Stimulated activated CD8-positive, alpha-beta memory T cell treated with anti-CD3 and anti-CD28 coated beads, Interleukin-15, amount 100 ng/mL, for 24 hours (primary cell): ENCODE measurements around the gene MOK.

Source experiments
- DNase-seq: peaks from one replicate; pipeline ENCODE4 v3.0.0-alpha.2; 2020; ENCODE audit warnings: low read depth

MOK gene

DNA sequence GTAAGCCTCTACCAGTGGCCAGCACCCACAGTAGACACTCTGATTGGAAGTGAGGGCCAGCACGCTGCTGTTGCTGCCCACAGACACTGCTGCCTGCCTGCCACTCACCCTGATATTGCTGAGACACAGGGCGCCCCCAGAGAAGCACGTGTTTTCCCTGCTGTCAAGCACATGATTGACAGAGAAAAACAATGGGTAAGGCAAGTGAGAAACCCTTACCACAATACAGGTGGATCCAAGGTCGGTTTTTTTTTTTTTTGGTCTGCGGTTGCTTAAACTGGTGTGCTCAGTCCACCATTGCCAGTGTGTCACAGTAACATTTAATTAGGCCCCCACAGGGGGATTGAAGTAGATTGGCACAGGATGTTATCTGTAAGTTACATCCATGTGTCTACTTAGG lies 99.4 kb downstream of the MOK start:
- no peak for DNase-seq

DNA sequence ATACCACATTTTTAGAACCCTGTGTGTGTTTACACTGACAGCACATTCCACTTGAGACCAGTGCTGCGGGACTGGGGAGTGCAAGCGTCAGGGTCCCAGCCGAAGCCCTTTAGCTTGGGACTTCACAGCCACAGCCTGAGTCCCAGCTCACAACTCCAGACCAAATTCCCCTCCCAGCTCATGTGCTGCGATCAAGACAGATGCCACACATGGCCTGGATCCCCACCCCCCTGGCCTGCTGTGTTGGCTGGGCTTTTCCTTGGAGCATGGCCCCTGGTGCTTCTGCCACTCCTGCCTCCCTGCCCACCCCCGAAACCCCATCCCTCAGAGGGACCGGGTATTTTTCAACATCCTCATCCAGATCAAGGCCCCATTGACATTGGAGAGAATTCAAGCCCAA lies 101.6 kb downstream of the MOK start:
- DNase-seq: no peak

DNA sequence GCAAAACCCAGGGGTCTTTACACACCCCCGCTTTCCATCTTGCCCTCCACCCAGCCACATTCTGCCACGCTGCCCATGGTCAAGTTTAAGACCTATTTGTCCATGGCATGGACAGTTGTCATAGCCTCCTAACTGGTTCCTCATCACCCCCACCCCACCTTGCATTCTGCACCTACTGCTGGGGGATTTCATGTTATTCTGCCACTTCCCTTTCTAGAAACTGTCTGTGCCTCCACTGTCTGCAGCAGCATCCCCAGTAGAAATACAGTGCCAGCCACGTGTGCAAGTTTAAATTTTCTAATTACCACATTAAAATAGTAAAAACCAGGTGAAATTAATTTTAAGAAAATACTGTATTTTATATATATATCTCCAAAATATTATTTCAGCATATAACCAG lies 102.0 kb downstream of the MOK start:
- no peak for DNase-seq

DNA sequence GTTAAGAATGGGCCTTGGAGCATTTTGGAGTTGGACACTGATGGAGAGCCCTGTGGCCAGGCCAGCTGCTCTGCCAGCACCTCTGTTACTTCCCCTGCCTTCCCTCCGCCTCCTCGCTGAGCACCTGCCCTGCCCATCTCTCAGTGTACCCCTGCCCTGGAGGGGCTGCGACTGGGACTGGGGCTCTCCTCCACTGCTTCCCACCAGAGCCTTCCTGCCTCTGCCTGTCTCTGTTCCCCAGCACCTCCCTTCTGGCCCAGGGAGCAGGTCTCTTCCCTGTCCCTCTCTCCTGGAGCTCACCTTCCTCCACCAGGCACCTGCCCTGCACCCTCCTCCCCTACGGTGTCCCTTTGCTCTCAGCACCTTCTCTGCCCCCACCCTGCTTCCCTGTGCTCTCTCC lies 103.2 kb downstream of the MOK start:
- DNase-seq: no peak

DNA sequence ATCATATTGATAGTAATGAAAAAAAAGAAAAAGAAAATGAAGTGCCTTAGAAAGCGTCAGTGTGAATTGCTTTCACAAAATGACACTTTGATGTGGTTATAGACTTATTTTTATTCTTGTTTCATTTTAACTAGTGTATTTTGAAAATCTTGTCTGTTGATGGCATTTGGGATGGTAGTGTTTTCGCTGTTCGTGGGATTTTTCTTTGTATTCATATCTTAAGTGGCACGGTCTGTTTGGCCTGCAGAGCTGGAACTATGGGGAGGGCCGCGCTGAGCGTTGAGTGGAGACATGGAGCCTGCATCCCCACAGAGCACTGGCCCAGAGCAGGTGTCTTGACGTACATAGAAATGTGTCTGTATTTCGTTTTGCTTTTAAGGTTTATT lies 103.6 kb downstream of the MOK start:
- no peak for DNase-seq

DNA sequence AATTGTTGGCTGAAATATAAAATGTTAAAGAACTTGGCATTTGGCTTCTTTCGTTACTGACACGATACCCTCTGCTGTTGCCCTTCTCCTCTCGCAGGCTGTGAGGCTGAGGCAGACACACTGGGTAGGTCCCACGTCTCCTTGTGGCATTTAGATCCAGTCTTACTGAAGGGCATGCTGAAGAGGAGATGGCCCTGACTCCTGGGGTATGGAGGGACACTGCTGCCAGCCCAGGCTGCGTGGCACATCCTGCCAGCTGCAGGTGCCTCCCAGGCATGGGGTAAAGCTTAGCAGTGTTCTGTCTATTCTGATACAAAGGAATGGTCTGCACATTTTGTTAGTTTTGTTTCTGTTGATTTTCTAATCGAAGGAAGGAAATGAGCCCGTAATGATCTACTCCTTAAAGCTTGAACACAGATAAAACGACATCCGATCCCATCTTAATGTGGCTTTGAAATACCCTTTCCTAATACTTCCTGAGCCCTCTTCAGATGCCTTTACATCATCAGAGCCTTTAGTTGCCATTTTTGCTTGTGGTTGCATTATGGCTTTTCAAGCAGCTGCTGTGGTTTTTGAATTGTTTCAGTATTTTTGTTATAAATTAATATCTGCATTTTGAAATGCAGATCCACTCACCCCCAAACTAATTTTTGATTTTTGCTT lies 104.1 kb downstream of the MOK start:
- DNase-seq: no peak

DNA sequence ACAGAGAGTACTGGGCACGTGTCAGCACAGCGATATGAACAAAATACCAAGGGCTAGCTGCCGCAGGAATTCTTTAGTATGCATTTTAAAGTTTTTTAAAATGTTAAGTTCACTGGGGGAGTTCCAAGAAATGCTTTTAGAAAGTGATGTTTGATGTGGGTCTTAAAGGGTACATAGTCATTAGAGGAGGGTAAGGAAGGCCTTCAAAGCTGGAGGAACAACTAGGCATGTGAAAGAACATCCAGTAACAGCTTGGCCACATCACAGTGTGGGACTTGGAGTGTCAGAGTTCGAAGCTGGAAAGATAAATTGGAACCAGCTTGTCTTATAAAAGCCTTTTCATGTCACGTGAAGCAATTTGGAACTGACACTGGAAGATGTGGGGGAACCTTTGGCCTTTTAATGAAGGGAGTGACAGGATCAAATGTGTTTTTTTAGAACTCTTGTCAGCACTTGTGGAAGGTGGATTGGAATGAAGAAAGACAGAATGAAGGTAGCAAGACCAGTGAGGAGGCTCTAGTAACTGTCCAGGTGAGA lies 107.6 kb downstream of the MOK start:
- no peak for DNase-seq

DNA sequence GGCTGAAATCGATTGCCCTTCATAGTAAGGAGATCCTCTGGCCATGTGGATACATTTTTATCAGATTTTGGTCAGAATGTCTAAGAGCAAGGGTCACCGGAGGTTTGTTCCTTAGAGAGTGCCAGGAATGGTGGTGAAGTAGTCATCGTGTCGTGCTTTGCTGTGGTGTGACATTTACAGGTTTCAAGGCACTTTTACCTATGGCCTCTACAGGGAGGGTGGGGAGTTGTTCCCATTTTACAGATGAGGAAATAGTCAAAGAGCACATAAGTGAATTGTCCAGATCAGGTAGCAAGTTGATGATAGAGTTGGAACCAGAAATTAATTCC lies 108.1 kb downstream of the MOK start:
- no peak for DNase-seq

DNA sequence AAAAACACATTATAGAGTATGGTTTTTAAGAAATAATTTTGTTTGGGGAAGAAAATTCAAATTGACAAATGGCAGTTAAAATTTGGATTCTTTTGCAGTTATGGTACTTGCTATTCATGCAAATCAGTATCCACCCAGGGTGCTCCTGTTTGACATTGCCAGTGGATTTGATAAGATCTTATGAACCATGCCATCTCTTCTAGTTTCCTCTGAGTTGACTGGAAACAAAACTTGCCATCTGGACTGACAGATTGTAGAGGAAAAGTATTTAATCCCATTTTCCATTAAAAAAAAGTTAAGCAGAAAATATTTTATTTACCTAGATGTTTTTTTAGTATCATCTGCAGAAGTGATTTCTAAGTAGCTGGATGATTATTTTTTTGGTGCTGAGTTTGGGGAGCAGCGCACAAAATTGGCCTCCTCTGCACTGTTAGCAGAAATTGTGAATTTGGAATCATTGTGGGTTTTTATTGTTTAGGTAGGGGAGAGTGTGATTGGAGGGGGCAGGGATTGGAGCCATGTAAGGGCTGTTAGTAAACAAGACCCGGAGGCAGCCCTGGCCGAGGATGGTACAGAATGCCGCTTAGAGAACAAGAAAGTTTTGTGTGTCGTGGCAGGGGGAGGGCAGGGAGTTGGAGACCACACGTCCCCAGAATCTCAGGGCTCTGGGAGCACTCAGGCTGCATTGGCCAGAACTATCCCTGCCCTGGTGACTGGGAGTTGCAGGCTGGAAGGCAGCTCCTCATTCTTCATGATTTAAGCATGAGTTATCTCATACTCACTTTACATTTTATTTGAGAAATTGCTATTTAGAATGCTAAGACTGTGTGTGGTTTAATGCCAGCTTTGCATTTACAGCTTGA lies 108.7 kb downstream of the MOK start:
- DNase-seq: no peak

DNA sequence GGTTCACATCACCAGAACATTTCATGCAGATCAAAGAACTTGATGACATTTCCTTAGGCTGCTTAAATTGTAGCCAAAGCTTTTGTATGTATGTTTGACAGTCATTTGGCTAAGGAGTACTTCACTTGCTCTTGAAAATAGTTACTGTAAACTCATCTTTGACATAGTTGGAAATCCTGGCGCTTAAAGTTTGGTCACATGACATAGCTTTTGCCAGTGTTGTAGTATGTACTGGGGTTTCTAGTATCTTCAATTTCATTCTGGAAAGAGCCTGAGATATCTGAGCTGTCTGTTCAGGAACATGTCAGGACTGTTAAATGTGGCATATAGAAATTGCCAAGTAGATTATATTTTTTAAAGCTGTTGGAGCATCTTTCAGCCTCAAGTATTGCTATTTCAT lies 109.5 kb downstream of the MOK start:
- DNase-seq: no peak

DNA sequence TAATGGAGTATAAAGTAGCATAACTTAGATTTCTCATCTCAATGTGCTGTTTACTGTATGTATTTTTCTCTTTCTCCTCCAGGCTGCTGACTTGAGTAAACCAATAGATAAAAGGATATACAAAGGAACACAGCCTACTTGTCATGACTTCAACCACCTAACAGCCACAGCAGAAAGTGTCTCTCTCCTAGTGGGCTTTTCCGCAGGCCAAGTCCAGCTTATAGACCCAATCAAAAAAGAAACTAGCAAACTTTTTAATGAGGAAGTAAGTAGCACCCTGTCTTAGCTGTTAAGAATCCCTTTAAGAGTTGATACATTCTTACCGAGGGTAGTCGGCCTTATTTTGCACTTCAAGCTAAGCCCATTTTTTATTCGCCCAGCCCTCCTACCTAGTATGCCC lies 110.1 kb downstream of the MOK start:
- DNase-seq: no peak

DNA sequence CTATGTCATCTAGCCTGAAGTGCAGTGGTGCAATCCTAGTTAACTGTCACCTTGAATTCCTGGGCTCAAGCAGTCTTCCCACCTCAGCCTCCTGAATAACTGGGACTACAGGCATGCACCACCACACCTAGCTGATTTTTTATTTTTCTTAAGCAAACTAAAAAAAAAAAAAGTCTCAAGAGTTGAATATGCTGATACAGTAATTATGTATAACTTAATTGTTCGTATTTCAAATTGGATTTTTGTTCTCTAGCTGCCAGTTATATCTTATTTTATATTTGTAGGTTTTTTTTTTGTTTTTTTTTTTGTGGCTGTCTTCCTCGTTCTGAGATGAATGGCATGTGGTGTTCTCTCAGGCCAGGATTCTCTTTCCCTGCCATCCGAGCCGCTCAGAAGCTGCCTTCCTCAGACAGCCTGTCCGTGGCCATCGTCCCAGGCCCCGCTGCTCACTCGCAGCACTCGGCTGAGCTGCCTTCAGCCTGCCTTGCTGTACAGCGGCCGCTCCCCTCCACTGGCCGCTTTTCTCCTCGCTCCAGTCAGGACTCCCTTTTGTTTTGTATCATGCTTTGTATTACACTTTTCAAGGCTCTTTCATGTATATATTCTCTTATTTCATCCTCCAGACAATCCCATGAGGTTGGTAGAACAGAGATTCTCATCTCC lies 112.0 kb downstream of the MOK start:
- no peak for DNase-seq

DNA sequence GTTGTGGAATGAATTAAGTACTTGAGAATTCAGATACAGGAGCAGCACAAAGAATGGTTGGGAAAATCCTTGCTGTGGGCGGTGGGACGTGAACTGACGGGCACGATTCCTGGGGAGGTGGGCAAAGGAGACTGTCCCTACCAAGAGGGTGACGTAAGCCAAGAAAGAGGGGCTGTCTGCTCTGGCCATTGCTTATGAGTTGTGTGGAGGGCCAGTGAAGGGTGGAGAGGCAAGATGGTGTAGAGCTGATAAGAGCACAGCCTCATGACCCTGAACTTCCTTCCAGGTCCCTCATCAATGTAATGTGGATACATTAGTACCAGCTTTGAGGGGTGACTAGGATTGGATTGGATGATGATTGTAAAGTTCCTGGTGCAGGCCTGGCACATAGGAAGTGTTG lies 115.1 kb downstream of the MOK start:
- DNase-seq: no peak

DNA sequence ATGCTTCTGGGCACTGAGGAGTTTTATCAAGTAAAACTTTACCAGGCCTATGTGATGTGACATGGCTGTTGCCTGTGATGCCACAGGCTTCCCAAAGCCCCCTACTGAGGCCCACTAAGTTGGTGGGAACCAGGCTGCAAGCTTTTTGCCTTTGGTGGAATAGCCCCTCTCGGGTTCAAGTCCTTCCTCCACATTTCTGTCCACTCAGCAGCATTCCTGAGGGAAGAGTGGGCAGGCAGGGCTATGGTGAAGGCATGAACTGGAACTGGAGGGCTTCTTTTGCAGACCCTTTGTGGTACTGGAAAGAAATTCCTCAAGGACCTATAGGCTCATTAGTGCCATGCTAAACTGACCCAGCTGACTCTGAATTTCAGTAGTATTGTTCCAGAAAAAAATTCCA lies 116.8 kb downstream of the MOK start:
- no peak for DNase-seq

DNA sequence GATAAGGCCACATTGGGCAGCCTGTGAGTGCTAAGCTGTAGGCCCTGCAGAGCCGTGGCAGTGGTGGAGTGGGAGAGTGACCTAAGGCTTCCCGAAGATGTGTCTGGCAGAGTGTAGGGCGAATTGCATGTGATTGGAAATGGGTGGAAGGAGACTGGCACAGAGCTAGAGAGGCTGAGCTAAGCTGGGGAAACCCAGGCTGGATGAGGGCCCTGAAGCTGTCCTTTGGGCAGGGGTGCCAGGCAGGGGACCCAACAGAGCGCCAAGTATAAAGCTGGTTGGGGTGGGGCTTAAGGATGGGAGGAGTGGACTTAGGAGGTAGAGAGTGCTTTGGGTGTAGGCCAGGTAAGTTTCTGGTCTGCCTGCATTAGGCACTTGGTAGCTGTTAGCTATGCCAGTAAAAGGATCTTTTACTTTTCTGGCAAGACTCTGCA lies 117.4 kb downstream of the MOK start:
- DNase-seq: no peak

DNA sequence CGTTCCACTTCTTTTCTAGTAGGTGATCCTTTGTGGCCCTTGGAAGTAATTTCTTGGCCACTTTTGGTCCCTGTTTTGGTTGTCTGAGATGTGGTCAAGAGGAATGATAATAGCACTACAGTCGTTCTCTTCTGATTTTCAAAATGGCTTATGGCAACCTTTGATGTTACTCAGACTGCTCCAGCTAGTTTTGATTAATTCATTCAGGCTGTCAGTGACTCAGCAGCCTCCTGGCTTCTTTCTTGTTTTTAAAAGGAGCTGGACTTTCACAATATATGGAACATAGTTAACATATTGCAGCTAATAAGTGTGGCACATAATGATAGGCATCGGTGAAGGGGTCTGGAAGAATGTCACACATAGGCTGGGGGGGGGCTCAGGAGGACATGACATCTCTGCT lies 117.9 kb downstream of the MOK start:
- DNase-seq: no peak

DNA sequence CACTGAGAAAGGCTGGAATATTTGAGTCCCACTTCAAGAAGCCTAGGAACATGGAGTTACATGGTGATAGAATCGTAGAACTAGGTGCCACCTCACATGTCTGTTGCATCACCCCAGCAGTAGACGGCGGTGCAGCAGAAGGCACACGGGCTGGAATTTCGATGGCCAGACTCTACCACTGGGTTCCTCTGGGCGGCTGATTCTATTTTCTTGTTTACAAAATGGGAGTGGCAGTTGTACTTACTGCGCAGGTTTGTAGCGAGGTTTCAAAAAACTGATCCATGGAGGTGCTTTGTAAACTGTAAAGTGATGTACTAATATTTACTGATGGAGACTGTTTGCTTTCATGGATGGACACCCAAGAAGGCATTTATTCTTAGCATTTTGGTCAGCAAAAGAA lies 119.6 kb downstream of the MOK start:
- no peak for DNase-seq

DNA sequence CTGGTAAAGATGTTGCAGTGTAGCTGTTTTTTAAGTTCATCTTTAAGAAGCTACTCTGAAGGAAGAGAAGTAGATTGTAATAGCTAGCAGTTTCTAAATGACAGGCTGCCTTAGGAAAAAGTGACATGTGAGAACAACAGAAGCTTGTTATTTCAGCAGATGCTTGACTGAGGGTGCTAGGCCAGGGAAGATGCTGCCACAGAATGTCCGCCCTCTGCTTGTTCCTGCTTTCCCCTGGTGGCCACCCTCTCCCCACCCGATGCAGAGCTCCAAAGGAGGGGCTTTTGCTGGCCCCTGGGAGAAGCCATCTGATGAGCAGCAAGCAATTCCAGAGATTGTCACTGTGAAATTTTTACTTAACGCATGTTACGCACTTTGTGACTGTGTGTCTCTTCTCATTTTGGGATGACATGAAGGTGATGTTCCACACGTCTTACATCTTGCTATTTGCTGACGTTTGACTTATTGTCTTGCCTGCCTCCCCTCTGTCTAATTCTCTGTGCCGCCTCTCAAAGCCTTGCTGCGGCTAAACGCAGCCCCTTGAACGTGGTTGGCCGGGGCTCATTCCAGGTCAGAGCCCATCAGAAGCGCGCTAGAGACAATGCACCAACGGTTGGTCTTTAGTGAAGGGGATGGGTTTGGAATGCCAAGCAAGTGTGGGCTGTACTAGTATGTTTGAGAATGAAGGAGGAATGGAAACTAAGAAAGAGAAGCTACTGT lies 120.5 kb downstream of the MOK start:
- DNase-seq: no peak

DNA sequence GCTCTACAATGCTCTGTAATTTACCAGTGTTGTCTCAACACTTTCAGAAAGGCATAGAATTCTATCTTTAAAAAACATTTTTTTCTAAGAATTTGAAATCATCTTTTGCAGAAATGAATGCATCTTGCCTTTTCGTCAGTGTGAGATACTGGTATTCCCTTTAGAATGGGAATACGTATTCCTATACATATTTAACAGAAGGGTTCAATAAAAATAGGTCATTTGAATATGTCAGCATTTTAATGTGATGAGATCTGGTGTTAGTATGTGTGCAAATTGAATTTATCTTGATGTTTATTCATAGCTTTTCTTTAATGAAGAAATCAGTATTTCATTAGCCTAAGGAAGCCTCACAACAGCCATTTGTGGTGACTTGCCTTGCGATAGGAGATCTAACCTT lies 121.1 kb downstream of the MOK start:
- no peak for DNase-seq

DNA sequence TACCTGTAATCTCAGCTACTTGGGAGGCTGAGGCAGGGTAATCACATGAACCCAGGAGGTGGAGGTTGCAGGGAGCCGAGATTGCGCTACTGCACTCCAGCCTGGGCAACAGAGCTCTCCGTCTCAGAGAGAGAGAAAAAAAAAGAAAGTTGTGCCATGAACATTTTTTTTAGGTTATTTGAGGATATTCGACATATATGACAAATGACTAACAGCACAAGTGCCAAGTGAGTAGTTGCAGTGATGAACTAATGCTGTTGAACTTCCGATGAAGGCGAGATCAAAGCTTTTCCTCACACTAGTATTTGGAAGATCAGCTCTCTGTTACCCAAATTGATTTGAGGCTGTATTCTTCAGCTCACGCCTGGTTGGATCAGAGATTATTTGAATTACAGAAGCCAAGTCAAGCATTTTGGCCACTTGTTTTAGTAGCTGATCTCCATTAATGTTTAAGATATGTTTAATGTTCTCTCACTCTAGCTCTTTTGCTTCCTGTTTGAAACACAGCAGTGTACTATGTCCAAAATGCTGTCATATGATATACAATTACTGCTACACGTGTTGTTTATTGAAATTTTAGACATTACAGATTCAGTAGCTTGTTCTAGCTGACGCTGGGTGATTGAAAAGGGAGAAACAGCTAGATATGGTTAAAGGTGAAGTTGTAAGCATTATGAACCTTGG lies 121.9 kb downstream of the MOK start:
- no peak for DNase-seq

DNA sequence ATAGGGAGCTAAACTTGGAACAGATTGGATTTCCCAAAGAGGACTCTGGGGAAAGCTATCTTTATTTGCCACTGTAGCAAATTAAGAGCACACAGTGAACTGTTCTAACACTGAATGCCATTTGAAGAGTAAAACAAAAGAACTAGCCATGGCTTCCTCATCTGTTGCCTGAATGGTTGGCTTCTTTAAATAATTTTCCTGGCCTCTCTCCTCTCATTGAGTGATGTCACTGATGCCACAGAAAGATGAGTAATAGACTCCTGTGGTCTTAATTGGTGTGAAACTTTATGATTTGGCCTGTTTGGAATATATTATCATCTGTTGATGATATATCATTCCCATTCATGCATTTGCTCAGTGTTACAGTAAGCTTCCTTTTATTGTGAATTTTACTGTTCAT lies 122.8 kb downstream of the MOK start:
- DNase-seq: no peak

DNA sequence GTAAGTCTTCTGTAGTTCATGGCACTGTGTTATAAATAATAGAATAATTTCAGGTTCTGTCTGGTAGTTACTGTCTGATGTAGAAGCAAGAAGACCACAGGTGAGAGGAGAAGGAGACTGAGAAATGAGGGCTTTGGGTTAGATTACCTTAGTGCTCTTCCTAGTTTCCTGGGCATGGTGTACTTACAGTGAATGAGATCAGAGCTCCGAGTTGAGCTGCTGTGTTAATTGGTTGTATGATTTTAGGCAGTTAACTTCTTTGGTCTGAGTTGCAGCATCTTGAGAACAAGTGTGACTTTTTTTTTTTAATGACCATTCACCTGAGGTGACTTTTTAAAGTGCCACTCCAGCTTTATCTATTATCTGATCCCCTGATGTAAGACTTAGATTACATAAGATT lies 123.8 kb downstream of the MOK start:
- DNase-seq: no peak
